ENCODE results near the gene CPNE2.

The CPNE2 gene

DNA sequence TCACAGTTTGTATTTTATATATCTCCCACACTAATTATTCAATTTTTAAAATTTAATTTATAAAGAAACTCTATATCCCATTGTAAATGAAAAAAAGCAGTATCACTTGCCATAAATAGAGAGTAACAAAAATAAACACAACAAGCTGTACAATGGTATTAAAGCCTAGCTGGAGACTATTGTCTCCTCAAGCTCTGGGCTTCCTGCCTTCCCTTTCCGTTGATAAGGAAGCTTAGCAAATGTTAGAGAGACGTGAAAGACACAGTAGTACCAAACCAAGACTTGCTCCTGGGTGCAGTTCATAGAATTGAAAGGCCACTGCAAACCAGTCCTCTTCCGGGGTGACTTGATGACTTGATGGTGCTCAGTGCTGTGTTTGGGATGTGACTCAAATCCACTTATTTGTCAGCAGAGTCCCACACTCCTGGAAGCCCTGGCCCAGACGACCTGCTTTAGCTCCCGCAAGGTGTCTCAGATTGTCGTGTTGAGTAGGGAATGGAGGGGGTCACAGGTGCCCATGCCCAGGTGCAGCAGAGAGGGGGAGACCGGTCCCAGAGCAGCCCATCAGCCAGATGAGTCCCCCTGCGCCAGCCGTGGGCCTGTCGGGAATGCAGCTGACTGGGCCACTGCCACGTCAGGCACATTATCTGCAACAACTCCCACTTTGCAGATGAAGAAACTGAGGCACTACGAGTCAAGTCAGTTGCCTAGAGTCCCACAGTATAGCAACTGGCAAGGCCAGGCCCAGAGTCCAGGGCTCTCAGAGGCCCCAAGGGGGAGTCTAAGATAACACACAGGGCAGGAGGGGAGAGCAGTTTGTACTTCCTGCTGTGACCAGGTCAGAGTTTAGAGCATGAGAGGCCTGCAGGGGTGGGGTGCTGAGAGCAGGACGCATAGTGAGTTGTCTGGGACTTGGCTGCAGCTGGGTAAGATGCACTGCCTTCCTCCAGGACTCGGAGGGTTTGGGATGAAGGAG, 53.0 kb downstream of the CPNE2 start:
- DNase-seq, result no peak

DNA sequence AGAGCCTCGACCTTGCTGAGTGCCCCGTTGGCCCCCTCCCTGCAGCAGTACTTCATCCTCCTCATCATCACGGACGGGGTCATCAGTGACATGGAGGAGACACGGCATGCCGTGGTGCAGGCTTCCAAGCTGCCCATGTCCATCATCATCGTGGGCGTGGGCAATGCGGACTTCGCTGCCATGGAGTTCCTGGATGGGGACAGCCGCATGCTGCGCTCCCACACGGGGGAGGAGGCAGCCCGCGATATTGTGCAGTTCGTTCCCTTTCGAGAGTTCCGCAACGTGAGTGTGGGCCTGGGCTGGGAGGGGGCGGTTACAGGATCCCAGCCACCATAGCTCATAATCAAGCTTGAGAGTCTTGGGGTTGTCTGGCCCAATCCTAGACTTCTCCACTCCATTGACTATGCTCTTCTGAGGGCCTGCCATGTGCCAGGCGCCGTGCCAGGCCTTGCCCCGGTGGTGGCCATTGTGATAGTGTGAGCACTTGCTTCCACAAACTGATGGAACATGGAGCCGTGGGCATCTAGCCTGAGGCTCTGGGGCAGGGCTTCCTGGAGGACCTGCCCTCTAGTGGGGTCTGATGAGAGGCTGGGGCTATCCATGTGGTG, 53.8 kb downstream of the CPNE2 start:
- DNase-seq, result no peak

DNA sequence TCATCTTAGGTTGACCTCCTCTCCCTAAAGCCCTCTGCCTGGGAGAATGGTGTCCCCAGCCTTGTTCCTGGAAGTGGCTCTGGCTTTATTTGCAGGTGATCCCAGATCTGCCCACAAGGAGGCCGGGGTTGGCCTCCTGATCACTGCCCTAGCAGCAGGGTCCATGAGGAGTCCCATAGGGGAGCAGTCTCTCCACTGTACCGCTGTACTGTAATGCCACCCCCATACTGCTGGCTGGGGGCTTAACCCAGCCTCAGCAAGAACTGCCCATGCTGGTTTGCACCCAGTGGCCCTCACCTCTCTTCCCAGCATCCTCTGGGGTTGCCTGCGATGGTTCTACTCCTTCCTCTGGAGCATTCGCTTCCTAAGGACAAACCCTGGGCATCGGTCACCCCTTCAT, 54.4 kb downstream of the CPNE2 start:
- DNase-seq, result no peak

DNA sequence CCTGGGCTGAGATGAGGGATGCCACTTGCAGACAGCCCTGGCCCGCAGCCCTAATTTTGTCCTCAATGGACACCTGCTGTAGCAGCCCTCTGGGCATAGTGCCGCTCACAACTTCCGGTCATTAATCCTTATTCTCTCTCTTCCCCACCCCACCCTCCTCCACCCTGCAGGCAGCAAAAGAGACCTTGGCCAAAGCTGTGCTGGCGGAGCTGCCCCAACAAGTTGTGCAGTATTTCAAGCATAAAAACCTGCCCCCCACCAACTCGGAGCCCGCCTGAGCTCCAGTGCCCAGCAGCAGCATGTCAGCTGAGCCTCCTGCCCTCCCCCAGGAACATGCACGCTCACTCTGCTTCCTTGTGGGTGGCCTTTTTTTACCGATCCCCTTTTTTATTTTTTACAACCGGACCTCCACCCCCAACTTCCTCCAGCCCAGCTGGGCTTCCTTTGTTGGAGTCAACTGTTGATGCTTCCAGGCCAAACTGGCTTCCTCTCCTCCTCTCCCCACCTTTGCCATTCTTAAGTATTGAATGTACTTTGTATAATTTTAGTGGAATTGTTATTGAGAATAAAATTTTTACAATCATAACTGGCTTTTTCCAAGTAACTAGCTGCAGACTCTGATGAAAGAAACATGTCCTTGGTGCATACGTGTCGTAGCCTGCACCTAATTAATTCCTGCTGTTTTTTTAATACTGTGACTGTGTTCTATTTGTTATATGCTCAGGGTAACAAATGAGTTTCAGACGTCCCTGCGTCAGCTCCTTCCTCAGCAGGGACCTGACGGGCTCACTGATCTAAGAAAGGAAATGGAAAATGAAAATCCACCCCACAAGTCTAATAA, 55.2 kb downstream of the CPNE2 start:
- peak; percentile 28 for DNase-seq

DNA sequence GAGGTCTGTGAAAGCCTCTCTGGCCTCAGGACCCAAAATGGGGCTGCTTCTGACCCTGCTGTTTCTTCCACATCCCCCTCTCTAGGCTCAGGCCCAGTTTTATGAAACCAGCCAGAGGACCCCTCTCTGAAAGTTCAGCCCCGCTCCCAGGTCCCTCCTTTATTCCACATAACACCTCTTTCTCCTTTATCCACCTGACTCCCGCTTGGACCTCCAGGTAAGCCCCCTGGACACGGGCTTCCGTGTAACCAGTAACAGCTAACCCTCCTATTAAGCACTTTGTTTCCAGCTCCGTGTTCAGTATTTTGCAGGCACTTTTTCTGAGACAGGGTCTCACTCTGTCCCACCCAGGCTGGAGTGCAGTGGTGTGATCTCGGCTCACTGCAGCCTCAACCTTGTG, 56.1 kb downstream of the CPNE2 start:
- DNase-seq, result no peak

DNA sequence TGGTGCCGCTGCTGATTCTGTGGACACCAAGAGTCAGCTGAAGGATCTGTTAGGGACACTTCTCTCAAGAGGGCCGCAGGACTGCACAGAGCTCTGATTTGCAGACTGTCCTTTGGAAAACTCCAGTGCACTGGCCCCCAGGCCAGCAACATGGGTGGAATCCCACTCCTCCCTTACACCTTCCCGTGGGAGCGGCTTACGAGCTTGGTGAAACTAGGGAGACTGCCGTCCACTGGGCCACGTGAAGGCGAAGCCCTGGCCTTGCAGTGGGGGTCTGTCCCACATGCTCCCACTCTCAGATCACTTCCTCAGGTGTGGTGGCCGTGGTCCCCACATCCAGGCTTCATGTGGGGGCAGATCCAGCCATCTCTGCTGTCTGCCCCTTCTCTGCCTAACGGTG, 57.0 kb downstream of the CPNE2 start:
- no peak for DNase-seq

DNA sequence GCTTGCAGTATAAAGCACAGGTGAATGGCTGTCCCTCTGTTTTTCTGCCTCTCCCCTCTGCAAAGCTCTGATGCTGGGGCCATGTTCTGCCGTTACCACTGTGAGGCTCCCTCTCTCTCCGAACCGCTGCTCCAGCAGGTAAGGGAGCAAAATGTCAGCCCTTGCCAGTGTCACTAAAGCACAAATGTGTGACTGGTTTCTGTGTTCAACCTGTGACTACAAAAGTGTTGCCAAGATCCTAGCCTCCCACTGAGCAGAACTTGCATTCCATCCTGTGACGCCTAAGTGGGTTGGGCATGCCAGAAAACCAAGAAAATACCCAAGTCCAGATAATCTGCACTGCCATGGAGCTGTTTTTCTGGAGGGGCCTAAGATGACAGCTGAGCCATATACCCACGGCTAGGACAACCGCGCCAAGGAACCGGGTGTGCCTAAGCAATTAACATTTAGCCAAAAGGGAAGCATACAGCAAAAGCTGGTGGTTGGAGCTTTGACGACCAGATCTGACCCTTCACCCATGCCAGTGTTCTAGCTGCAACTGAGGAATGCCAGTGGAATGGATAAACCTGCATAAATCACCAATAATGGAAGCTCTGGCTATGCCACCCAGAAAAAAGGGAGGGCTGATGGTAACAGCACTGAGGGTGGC, 58.4 kb downstream of the CPNE2 start:
- peak; percentile 25 for DNase-seq

DNA sequence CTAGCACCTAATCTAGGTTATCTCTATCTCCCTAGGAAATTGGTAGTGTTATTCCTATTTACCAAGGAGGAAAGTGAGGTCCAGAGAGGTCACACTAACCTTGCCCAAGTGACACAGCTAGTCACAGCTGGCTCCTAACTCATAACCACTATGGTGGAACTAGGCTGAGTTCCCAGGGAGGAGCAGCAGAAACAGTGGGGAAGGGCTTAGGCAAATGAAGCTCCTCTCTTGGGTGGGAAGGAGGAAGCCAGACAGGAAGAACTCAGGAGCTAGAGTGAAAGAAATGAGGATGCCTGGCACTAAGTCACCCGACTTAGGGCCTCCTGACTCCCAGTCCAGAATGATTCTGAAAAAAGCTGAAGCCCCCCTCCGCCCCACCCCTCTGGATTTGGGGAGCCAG, 59.0 kb downstream of the CPNE2 start:
- no peak for DNase-seq

DNA sequence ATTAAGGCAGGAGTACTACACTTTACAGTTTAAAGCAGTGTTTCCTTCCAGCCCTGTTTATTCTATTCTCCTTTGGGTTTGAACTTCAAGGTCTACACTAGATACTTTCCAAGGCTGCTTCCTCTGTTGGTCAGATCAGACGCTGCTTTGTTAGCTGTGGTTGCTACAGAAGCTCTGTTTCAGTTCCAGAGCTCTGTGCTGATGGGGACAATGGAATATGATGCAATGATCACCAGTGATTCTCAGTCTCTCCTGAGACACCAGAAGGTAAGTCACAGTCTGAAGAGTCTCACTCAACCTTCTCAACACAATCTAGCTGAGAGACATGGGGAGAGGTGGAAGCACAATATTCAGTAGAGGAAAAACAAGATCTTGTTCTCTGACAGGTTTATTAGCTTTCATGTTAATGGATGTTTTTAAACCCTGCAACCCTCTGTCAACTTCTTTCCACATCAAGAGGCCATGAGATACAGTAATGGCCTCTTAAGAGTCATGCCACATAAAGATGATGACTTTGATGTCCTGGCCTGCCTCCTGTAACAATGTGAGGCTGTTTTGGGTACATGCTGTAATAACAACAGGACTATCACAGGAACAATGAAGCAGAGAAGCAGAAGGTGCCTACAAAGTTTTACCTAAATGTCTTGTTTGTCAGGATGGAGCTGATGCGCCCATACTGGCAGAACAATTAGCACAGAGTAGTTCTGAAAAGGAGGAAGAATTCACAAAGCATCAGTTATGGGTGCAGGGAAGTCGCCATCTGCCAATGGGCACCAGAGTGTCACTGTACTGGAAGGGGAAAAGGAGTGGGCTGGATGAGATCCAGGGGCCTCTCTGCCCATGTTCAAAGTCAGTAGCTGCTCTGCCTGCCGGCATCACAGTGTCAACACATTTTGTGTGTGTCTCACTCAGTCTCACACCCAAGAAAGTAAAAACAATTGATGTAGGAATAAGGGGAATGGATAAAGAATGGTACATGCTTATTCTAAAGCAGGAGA, 60.0 kb downstream of the CPNE2 start:
- DNase-seq, result no peak

DNA sequence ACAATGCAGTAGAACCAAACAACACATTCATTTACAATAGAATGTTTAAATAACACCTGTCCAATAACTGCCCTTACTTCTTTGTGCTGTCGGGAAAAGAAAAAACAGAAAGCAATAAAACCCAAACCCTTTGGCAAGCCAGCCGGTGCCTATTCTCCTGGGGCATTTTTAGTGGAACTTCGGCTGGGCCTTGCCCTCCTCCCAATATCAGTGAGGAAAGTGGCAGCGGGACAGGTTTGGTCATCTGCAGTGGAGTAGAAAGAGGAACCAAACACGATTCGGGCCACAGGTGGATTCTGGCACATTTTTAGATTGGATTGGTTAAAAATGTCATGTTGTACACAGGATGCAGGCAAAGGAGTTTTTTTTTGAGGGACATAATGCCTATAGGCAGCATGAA, 61.5 kb downstream of the CPNE2 start:
- DNase-seq, result no peak

DNA sequence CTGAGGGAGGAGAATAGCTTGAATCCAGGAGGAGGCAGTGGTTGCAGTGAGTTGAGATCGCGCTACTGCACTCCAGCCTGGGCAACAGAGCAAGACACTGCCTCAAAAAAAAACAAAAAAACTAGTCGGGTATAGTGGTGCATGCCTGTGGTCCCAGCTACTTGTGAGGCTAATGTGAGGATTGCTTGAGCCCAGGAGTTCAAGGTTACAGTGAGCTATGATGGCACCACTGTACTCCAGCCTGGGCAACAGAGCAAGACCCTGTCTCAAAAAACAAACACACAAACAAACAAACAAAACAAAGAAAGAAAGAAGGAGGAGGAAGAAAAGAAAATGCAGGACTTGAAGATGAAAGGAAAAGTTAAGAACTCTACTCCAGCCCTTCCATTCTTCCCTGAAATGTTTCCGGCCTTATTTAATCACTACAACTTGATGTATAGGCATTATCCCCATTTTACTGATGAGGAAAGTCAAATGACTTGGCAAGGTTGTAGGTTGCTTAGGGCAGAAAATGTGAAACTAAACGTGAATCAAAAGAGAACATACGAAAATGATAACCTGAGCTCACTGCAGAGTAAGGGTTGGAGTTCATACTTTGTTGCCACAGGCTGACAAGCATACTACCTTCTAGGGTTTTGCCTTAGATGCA, 63.4 kb downstream of the CPNE2 start:
- no peak for DNase-seq

DNA sequence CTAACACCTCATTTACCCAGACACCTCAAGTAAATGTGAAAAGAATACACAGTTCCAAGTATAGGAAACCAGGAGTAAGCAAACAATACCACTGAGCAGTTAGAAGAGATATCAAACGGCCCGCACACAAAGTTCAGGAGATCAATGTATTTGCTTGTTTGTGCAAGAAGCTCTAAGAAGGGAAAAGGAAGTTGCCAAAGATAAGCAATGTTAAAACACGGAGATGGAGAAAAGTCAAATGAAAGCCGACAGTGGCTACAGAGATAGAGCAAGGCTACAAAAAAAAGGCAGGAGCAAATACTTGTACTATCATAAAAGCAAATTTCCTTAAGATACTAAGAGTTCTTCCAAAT, 63.9 kb downstream of the CPNE2 start:
- DNase-seq, result no peak

DNA sequence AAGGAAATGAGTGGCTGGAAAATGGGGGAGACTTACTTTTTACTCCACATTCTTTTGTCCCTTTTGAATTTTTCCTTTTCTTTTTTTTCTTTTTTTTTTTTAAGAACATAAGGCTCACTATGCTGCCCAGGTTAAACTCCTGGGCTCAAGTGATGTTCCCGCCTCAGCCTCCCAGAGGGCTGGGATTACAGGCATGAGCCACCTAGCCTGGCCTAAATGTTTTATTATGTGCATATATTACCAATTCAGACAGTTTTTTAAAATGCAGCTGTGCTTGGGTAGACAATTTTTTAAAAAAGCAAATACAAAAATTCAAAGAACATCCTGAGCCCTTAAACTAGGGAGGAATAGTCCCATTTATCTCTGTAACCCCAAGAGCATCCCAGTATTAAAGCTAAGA, 65.2 kb downstream of the CPNE2 start:
- no peak for DNase-seq

DNA sequence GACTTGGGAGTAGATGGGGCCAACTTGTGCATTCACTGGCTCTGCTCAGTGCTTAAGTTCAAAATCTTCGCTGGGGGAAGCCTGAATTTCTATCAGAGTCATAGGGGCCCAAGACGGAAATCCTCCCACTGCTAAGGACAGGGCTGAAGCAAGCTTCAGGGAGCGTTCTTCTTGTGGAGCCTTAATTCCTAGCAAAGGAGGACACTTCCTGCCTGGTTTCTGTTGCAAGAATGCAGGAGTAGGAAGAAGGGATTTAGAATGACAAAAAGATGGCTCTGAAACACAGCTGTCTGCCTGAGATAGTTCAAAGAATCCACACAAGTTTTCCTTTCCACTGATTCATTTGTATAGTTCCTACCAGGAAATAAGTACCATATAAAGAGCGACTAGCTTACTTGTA, 67.1 kb downstream of the CPNE2 start:
- no peak for DNase-seq

DNA sequence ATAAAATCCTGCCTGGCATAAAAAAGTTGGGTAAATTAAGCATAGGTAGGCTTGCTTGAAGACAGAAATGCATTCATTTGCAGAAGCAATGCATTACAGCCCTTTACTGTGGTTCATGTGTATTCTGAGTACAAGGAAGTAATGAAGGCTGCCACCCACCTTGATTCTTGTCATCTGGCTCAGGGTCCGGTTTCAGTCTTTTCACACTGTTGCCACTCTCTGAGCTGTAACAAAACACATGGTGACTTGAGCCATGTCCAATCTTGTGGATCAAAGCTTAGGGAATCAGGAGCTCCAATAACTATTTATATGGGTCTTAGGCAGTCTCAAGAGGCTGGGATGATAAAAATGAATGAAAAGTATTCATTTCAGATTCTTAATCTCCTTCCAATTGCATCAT, 71.5 kb downstream of the CPNE2 start:
- no peak for DNase-seq

DNA sequence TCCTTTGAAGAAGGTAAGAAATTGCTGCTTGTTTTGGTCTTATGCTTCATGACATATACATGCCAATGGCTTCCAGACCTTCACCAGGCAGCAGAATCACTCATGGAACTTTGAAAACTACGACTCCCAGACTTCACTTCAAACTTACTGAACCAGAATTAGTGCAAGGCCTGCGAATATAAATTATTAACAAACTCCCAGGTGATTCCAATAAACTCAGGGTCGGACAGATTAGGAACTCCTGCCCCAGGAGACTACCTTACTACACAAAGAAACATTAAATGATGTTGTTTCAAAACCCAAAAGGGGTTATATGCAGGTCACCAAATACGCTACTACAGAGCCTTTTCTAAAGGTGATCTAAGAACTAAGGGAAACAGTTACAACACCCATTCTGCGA, 73.1 kb downstream of the CPNE2 start:
- no peak for DNase-seq

DNA sequence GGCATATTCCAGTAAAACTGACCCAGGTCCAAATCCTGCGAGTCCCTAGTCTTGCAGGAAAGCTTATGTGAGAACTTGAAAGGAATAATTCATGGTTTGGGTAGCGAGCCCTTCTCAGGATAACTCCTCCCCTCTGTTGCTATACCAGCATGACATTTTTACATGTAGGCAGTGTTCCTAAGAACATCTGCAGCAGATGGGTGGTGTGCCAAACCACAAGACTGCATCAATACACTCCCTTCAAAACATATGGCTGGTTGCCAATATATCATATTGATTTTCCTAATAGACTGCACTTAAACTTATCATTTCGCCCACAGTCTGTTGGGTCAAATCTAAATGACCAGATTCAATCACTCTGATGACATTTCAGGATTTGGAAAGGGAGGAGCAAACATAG, 73.6 kb downstream of the CPNE2 start:
- DNase-seq, result no peak

DNA sequence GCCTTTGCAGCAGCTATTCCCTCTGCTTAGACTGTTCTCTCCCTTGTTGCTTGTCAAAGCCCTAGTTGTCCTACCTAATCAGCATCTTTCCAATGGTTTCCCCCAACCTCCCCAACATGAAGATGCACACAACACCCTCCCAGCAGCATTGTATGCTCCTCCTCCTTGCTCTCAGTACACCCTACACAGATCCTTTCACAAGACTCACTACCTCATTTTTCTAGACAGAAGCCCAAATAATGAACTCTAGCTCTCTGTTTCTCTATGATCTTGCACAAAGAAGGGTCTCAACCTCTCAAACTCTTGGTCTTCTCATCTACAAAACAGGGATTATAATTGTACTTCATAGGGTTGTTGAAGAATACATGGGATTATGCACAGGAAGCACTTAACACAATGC, 74.1 kb downstream of the CPNE2 start:
- DNase-seq, result no peak

DNA sequence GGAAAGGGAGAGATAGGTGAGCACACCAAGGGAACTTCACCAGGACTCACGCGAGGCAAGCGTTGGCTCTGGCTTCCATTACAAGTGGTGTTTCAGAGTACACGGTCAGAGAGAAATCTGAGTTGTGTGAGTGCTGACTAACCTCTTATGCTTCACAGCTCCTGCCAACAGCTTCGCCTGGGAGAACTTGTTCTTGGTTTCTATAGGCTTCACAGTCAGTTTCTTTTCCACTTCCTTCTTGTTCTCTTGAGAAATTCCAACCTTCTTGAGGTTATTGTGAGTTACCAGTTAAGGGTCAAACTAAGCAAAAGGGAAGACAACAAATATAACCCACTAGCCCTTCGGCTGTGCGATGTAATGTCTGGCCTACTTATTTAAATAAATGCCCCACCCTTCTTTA, 74.6 kb downstream of the CPNE2 start:
- no peak for DNase-seq

DNA sequence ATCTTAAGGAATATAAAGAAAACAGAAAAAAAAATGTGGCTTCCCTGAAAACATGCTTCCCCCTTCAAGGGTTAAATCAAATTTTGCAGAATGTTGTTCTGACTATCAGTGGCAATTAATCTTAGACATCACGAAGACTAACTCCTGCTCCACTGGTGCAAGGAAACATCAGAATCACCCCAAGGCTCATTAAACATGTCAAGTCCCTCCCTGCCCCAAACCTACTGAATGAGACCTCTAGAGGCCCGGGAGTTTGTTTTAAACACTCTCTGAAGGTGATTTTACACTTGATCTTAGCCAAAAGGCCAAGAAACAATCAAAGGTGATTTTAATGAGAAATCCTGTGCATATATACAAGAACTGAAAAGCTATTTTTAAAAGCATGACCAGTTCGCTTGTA, 75.2 kb downstream of the CPNE2 start:
- DNase-seq, result no peak

DNA sequence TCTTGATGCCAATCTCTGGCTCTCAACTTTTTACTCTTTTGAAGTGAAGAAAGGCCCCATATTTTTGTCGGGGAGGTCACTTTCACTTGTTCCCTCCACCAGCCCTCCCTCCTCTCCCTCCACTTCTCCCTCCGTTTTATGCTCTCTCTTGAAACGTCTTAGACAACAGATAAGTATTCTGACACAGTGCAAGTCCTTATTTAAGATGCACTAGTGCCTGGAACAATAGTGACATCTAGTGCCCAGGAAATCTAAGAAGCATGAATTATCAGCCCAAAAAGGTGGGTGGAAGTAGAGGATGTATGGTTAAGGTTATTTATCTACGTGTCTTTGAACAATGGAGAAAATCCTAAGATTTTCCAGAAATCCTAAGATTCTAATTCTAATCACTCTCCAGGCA, 75.6 kb downstream of the CPNE2 start:
- peak; percentile 67 for DNase-seq
